HG03457 (cell line): Measurements from ENCODE around the gene SLC2A11.

Experiments
- ATAC-seq: cut with Tn5 transposase; IDR thresholded peaks from one replicate; pipeline ENCODE4 v1.9.1; 2021; ENCODE audit warnings: moderate number of reproducible peaks; ENCODE audit not compliant: unreplicated experiment

The SLC2A11 gene, protein sequence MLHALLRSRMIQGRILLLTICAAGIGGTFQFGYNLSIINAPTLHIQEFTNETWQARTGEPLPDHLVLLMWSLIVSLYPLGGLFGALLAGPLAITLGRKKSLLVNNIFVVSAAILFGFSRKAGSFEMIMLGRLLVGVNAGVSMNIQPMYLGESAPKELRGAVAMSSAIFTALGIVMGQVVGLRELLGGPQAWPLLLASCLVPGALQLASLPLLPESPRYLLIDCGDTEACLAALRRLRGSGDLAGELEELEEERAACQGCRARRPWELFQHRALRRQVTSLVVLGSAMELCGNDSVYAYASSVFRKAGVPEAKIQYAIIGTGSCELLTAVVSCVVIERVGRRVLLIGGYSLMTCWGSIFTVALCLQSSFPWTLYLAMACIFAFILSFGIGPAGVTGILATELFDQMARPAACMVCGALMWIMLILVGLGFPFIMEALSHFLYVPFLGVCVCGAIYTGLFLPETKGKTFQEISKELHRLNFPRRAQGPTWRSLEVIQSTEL

DNA sequence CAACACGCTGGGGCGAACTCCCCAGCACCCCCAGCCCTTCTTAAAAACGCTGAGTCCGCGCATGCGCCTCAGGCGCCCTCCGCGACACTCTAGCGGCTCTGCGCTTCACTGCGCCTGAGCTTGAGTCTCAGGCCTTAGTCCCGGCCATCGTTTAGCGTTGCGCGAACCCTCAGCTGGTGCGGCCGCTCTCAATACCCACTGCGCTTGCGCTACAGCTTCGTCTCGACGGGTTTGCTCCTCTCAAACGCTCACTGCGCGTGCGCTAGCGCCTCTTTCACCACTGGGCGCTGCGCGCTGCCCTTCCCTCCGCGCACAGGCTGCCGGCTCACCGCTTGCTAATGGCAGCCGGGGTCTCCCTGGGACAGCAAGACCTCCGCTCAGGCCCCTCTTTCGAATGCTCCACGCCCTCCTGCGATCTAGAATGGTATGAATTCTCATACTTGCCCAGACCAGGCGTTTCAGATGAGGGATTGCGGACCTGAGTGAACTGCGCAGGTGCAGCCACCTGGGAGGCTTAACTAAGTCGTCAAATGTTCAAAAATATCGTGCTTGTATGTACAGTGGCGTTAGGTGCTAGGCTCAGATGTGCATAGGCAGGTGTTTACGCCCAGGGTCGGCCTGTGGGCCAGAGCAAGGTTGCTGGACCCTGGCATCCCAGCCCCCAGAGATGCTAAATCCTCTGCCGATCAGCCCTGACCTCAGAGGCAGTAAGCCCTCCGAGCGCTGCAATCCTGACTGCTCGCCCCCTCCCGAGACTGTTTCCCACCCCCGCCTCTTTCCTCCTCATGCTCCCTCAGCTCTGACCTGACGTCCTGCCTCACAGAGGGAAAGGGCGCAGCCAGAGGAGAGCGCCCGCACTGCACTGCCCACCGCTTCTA is at the start of gene SLC2A11:
SLC2A11 (plus strand) TSS at position 270 of the 878 bp plus-strand sequence; CDS start at position 395, 125 bp downstream.
- ATAC-seq, result peak; percentile 77

DNA sequence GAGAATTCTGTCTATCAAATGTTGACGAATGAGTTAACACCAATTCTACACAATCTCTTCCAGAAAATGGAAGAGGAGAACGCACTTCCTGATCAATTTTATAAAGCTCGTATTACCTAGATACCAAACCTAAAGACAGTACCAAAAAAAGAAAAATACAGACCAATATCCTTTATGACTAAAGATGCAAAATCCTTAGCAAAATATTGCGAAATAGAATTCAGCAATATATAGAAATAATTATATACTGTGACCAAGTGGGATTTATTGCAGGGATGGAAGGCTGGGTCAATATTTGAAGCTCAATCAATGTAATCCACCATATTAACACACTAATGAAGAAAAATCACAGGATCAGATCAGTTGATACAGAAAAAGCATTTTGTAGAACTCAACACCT is 45.3 kb upstream of the SLC2A11 start:
- no peak for ATAC-seq

DNA sequence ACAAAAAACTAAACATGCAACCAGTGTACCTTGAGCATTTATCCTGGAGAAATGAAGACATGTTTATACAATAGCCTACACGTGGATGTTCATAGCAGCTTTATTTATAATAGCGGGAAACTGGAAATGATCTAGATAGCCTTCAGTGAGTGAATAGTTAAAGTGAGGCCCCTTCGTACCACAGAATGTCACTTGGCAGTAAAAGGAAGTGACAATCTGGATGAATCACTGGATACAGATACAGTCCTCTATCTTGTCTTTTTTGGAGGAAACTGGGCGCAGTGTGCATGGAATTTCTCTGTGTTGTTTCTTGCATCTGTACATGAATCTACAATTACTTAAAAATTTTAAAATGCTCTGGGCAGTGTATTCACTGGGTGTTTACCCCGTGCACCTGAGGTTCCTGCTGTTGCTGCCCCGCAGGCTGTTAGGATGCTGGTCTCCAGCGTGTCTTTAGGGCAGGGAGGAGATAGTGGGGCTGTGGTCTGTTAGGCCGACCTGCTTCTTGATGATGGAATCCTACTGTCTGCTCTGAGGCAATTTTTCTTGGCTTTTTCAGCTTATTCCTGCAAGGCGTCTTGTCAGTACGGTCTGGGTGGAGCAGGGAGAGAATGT is 42.0 kb upstream of the SLC2A11 start:
- ATAC-seq, result no peak

DNA sequence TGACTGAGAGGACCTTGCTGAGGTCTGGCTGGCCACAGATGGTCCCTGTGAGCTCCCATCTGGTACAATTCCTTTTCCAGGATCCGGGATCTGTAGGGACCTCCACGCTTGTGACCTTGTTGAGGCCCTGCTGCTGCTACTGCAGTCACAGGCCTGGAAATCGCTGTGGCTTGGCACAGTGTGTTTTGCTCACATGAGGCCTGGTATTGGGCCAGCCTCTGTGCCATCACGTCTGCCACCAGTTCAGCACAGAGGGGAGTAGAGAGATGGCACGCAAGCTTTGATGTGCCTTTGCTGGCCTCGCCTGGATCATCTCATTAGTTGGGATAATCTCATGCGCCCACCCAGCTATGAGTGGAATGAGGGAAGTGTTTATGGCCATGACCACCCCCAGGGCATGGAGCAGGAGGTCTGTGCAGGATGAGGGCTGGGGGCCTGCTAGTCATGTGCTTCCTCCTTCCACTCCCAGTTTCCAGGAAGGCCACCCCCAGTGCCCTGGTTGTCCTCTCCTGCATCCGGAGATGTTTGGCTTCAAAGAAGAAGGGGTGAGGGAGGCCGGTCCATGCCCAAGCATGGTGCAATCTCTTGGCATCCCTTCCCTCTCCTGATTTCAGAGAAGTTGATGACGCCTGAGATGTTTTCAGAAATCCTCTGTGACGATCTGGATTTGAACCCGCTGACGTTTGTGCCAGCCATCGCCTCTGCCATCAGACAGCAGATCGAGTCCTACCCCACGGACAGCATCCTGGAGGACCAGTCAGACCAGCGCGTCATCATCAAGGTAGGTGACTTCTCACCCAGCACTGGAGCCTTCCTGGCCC is 41.3 kb upstream of the SLC2A11 start:
- ATAC-seq, result no peak

DNA sequence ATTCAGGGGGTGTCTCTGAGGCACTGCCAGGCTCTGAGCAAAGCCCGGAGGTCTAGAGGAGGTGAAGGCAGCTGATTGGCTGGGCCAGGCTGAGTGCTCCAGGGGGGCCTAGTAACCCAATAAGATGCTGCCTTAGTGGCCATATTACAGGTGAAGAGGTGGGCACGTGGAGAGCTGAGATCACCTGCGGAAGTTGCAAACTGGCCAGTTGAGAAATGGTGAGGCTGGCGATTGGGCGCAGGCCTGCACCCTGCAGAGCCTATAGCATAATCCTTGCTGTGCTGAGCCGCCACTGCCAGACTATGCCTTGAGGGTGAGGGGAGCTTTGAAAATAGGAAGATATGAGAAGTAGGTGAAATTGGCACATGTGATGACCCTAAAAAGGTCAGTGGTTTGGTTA is 40.5 kb upstream of the SLC2A11 start:
- ATAC-seq, result no peak

DNA sequence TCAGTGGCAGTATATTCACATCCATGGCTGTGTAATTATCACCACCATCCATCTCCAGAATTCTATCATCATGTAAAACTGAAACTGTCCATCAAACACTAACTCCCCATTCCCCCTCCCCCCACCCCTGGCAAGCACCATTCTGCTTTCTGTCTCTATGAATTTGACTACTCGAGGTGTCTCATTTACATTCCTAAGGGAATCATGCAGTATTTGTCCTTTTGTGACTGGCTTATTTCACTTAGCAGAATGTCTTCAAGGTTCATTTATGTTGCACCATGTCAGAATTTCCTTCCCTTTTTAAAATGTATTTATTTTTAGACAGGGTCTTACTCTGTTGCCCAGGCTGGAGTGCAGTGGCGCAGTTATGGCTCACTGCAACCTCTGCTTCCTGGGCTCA is 39.1 kb upstream of the SLC2A11 start:
- ATAC-seq, result no peak

DNA sequence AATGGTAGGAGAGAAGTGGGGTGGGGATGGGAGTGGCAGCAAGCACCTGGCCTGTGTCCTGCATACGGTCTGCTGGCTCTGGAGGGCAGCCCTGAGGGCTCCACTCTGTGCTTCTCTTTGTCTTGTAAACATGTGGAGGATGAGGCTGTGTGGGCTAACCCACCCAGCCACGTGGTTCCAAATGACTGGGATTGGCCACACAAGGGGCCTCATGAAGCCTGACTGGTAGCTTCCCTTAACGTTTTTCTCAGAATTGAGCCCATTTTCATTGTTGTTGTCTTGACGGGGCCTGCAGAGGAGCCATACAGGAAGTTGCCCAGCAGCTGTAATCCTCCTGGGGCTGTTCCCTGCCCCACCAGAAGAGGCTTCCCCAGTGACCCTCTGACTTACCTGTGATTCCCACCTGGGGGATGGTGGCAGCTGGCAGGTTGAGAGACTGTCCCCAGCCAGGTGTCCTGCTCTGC is 36.9 kb upstream of the SLC2A11 start:
- no peak for ATAC-seq

DNA sequence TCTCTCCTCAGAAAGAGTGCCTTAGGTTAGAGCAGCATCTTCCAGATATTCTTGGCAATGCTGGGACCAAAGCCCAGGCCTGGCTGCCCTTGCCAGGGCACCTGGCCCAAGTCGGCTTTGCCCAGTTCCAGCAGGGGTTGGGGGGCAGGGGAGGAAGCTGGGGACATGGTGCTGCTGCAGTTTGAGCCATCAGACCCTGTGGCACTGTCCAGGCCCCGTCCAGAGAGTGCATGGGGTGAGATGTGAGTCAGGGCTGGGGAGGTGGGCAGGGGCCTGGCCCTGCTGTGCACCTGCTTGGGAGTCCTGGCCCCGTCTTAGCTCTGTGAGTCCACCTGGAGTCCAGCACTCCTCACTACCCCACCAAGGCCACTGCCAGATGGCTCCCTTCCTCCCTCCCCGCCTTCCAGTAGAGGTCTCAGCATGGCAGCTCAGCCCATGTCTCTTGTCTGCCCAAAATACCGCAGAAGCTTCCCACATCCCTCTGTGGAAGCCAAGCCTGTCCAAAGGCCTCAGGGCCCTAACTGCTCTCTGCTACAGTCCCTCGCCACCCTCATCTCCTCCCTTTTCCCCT is 35.5 kb upstream of the SLC2A11 start:
- no peak for ATAC-seq

DNA sequence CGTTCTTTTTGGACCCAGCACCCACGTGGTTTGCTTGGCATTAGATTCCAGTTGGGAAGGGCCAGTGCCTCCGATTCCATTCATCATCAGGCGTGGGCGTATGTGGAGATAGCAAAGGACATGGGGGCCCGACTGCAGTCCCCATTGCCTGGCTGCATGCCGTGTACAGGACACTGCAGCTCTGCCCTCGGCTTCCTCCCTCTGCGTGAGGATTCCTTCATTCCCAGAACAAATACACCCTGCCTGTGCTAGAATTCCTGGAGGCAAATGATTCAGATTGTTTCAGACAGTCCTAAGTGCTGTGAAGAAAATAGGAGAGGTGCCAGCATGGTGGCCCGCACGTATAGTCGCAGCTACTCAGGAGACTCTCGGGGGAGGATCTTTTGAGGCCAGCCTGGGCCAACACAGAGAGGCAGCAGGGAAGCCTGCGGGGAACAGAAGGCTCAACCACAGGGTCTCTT is 34.3 kb upstream of the SLC2A11 start:
- ATAC-seq, result no peak

DNA sequence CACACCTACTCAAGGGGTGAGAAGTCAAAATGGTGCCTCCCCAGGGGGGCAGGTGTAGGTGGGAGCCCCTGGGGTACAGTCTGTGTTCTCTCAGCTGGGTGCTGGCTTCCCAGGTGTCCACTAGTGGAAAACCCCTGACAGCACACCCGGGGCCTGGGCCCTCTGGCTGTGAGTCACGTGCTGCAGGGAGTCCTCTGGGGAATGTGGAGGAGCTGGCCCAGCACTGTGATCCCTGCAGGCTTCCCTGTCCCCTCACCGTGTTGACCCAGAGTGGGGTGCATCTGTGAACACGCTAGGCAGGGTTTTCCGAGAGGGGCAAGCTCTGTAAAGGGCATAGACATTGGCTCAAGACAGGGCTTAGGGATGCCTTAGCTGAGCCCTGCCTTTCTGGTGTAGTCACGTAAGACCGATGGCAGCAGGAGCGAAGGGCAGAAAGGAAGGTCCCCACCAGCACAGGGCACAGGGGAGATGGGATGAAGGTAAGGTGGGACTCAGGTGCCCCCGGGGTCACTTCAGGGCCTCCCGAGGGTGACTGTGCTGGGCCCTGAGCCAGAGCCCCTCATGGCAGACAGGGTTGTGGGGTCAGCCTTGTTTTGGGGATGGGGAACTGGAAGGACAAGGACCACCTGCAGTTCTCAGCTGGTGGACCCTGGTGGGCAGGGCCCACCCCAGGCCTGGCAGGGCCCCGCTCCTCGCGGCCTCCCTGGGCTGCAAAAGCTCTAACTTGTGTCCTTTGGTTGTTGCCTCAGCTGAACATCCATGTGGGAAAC is 33.0 kb upstream of the SLC2A11 start:
- ATAC-seq, result no peak

DNA sequence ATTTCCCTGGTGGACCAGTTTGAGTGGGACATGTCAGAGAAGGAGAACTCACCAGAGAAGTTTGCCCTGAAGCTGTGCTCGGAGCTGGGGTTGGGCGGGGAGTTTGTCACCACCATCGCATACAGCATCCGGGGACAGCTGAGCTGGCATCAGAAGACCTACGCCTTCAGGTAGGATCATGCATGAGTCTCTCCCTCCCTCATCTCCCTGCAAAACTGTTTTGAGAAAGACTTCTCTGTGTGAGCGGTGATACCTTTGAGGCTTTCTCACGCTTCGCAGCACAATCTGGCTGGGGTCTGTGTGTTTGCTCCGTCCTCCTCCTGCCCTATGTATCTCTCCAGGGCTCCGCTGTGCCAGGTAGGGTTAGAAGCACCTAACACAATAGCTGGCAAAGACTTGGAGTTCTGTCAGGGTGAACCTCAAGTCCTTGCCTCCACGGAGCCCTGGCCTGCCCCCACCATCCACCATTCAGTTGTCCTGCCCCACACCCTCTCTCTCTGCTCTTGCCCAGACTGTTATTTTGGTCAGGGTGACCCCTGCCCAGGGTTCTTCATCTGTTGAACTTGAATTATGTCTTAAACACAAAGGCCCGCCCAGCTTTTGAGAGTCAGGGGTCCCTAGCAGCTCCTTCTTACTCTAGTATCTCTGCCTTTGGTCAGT is 32.3 kb upstream of the SLC2A11 start:
- ATAC-seq, result no peak

DNA sequence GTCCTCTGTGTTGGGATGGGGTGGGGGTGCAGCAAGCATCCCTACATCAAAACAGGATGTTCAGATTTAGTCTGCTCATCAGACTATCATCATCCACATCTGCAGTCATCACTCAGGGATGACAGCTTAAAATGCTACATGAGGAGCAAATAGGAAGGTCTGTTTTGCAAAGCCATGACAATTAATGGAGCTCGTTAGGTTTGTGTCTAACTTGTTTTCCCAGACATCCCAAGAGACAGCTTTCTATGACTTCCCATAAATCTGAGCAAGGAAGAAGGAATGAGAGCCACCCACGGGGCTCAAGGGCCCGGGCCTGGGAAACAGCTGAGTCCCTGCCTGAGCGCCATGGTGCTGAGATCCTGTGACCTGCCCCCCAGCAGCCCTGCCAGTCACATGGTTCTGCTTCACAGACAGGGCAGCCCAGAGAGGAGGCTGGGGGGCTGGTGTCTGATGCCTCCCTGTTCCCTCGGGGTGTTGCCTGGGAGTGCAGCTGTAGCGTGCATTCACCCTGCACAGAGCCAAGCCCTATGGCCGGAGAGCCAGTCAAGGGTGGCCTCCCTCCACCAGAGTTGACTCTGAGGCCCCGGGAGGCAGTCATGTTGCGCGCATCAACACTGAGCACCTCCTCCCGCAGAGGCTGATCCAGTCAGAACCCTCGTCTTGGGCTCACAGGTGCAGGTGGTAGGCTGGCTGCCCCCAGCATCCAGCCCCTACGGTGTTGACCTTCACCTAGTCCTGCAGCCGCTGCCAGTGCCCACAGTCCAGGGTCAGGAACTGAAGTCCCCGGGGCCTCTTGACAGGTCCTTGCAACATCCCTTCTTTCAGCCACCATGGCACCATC is 30.9 kb upstream of the SLC2A11 start:
- ATAC-seq, result no peak

DNA sequence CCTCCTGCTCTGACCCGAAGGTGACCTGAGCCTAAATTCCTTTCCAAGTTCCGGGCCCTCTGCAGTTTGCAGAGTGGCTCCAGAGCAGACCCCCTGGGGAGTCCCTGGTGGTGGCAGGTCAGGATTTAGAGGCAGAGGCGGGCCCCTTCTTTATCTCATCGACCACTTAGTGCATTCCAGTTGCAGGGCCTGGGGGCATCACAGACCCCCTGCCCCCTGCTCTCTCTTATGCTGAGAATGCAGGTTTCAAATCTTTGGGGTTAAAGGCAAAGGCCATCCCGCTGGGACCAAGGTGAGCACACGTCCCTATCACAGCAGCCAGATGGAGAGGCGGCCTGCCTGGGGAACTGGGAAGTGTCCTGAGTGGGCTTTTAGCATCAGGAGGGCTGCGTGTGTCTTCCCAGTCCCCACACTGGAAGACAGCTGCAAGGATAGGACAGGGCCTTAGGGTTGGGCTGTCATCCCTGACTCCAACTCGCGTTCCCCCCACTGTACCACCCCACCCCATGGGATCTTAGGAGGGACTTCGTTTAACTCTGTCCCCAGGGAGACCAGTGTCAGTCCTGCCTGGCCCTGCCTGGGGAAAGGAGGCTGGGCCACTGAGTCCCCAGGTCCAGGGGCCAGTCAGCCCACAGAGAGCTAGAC is 30.2 kb upstream of the SLC2A11 start:
- no peak for ATAC-seq

DNA sequence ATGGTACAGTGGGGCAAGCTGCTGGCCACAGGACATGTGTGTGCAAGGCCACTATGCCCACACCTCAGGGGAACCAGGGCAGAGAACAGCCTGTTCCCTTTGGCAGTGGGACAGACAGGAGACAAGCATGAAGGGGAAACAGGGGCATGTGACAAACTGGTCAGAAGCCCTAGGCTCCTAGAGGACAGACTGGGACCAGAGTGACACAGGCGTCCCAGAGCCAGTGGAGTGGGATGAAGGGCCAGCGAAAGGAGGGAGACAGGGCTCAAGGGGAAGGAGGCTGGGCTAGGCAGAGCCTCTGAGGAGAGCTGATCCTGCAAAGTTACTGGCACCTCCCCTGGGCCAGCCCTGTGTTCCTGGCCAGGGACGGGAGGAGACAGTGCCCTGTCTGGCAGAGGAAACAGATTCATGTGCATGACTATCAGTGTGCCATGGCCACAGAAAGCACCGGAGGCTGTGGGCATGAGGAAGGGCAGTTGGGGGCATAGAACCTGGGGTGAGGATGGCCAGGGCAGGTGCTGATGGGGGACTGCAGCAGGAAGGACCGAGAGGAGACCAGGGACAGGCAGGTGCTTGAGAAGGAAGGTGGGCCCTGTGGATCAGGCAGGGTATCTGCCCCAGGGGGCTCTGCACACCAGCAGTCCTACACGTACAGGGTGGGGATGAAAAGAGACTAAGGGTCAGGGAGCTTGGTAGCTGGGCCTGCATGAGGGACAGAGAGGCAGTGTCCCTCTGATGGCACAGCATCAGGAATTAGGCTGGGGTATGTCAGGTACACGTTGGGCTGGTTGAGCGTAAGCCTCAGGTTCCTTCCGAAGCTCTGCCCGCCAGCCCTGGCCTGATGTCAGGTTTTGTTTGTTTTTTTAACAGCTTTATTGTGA is 28.6 kb upstream of the SLC2A11 start:
- no peak for ATAC-seq

DNA sequence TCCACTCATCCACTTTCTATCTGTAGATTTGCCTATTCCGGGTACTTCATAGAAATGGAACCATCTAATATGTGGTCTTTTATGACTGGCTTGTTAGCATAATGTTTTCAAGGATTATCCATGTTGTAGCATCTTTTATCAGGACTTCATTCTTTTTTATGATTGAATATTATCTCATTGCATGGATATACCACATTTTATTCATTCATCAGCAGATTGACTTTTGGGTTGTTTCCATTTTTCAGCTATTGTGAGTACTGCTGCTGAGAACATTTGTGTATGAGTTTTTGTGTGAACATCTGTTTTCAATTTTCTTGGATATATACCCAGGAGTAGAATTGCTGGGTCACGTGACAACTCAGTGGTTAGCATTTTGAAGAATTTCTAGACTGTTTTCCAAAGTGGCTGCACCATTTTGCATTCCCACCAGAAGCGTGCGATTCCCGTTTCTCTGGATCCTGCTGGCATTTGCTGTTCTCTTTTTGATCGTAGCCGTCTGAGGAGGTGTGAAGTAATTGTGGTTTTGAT is 27.8 kb upstream of the SLC2A11 start:
- ATAC-seq, result no peak

DNA sequence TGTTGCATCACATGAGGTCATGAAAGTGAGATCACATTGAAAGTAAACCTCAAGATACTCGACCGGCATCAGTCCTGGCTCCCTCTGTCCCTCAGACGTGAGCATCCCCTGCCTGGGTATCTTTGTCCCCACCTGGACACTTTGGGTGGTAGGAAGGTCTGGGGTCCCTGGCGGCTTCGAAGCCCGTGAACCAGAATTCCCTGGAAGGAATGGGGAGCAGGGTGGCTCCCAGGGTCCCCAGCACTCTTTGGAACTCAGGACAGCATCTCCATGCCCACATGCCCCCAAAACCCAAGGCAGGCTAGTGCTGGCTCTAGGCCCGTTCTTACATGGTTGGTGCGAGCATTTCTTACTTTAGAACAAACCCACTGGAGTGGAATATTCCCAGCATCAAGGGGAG is 26.4 kb upstream of the SLC2A11 start:
- ATAC-seq, result no peak
